ENCODE results near the gene ADAMTS20. TPM values are rescaled to one million over a fixed set of nuclear protein-coding genes. Genes with fewer than 3 reads are reported as not detected.

ADAMTS20 gene
- total RNA-seq, 1 experiment from 2014 or later, result 2.7 TPM

GRCh38 chr12:43436597-43436996, 115.4 kb downstream of the ADAMTS20 start:
- H2BK12ac ChIP-seq (ENCODE audit: insufficient read length, low read depth, low read length), result no peak overlapping the region
- TF ChIP-seq CTCF (conservative IDR thresholded peaks at IDR 0.05), result no peak
- H2BK120ac ChIP-seq (ENCODE audit: low read depth, low read length, poor library complexity, severe bottlenecking), result no peak overlapping the region
- H3K18ac ChIP-seq (ENCODE audit: insufficient read length, low read depth, low read length), result no peak overlapping the region
- H3K27me3 ChIP-seq (ENCODE audit: insufficient read depth, low read length), result no peaks in the 10 kb centered on the region
- H2AK5ac ChIP-seq (ENCODE audit: insufficient read length, low read length), result no peak overlapping the region
- no CpG with 5 or more reads among the region's 4 CpGs for WGBS (ENCODE audit: extremely low coverage, insufficient read length, low lambda C conversion rate)
- no peak overlapping the region for H2AFZ ChIP-seq (ENCODE audit: low read length)
- H3K79me1 ChIP-seq (ENCODE audit: insufficient read depth, low read depth, low read length, poor library complexity, severe bottlenecking), result no peaks in the 10 kb centered on the region
- no peak overlapping the region for H2BK15ac ChIP-seq (ENCODE audit: low read depth, low read length)
- H3K23ac ChIP-seq (ENCODE audit: insufficient read length, low read depth, low read length), result no peak overlapping the region
- H3K4ac ChIP-seq (ENCODE audit: low read depth, low read length), result no peak overlapping the region
- Mint-ChIP-seq H3K27me3 (ENCODE audit: low read depth) (no peaks in the 10 kb centered on the region), H3K4me1 (no peaks in the 10 kb centered on the region), H3K4me3 (no peak overlapping the region), H3K27ac (no peak overlapping the region; a peak in 1 of 7 replicates), H3K36me3 (ENCODE audit: insufficient read depth in 1 of 3, low read depth in 3 of 3) (peaks cover 0 to 14% (median 9%) of the 10 kb centered on the region in 3 experiments; a peak in 5 of 7 replicates), H3K9me3 (no peaks in the 10 kb centered on the region)
- no peak overlapping the region for H3K4me2 ChIP-seq (ENCODE audit: insufficient read depth, insufficient read length, low read length)
- H3K4me1 ChIP-seq (ENCODE audit: insufficient read depth, low read length), result no peaks in the 10 kb centered on the region
- H3K9ac ChIP-seq (ENCODE audit: extremely low read depth, insufficient read length, low read length), result no peak overlapping the region
- H4K5ac ChIP-seq (ENCODE audit: insufficient read length, low read depth, low read length), result no peak overlapping the region
- no peak overlapping the region for H2BK20ac ChIP-seq (ENCODE audit: low read depth, low read length, poor library complexity, severe bottlenecking)
- no peaks in the 10 kb centered on the region for H3K23me2 ChIP-seq (ENCODE audit: insufficient read length, low read depth, low read length, poor library complexity, severe bottlenecking)
- no peaks in the 10 kb centered on the region for H3K79me2 ChIP-seq (ENCODE audit: insufficient read depth, low read length)
- no peak overlapping the region for H3T11ph ChIP-seq (ENCODE audit: low read length)
- H2BK5ac ChIP-seq (ENCODE audit: insufficient read length, low read length), result no peak overlapping the region
- H4K8ac ChIP-seq (replicated peaks; ENCODE audit: insufficient read length, low read depth, low read length), result no peak overlapping the region
- no peaks in the 10 kb centered on the region for H3K9me3 ChIP-seq (ENCODE audit: control insufficient read depth, low read depth, low read length)
- H3K56ac ChIP-seq (ENCODE audit: insufficient read length, low read depth, low read length), result no peak overlapping the region
- H3K14ac ChIP-seq (ENCODE audit: insufficient read depth, low read length), result no peak overlapping the region
- DNase-seq, result no peak
- no peak overlapping the region for H4K91ac ChIP-seq (ENCODE audit: insufficient read length, low read depth, low read length)
- no peak overlapping the region for H3K27ac ChIP-seq (ENCODE audit: insufficient read length, low read depth, low read length)
- no peaks in the 10 kb centered on the region for H4K20me1 ChIP-seq (ENCODE audit: control insufficient read depth, insufficient read depth, insufficient read length)
